ENCODE measurements around the gene LCE2A.
"Not testable (repeated sequence)": the region's sequence is repeated elsewhere in the genome, so short reads cannot be mapped to it uniquely, and the experiment has no call there.

LCE2A gene, protein sequence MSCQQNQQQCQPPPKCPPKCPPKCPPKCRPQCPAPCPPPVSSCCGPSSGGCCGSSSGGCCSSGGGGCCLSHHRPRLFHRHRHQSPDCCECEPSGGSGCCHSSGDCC

DNA sequence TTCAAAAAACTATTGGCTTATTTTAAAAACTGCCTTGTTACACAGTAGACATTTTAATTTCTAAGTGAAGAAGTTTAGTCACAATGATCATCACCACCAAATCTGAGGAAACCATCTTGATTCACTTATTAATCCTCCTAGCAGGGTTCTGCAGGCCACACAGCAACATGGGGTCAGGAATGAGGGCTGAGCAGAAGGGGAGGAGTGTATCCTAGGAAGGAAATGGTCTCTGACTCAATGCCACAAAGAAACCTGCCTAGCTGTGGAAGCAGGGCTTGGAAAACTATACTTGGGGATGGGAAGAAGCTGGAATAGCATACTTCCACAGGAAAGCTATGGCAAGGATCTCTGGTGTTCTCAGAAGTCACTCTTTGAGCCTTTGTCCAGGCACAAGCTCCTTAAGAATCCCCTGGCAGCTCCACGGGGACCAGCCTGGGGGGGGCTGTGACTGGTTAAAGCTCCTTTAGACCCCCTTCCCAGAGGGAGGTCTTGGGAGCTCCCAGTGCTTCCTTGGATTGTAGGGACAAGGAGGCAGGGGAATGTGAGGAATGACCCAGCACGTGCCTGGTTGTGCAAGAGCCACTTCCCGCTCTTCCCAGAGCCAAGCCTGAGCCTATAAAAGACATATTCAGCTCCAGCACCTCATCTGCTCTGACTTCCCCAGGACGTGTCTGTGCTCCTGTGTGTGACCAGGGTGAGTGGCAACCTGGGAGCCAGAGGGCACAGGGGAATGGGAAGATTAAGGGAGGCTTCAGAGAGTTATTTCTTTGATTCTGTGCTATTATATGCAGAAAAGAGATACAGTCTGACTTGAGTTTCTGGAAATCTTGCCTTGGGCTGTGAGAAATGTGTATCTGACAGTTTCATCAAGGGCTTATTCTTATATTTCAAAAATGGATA is at the start of gene LCE2A:
Gene LCE2A, plus strand, starts transcription at position 645 of the 900 bp plus-strand sequence. CDS start 557 bp downstream, outside the sequence.
- H3K27ac Mint-ChIP-seq: no peak within 1 kb of the TSS
- peaks cover 3% of the 10 kb centered on the region for H3K27me3 Mint-ChIP-seq
- no peaks in the 10 kb centered on the region for H3K9me3 Mint-ChIP-seq
- no peaks in the 10 kb centered on the region for H3K36me3 Mint-ChIP-seq
- no peaks in the 10 kb centered on the region for H3K4me1 Mint-ChIP-seq
- H3K4me3 Mint-ChIP-seq: no peak within 1 kb of the TSS

DNA sequence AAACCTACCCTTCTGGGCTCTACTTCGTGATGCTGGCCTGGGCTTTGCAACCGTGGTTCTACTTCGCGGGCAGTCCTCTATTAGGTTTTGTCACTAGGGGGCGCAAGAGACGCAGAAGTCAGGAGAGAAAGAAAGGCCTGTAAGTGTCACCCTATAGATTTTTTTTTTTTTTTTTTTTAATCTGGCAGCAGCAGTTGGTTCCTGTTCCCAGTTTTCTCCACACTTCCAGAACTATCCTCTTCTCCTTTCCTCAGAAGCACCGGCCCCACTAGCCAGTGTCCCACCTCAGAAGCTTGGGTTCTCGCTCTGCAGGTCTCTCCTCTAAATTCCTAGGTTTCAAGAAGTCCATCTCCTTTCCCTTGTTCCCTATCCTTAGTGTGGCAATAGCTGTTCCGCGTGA is 44.0 kb upstream of the LCE2A start:
- no peak overlapping the region for H3K27ac Mint-ChIP-seq
- no peaks in the 10 kb centered on the region for H3K36me3 Mint-ChIP-seq
- H3K9me3 Mint-ChIP-seq: no peaks in the 10 kb centered on the region
- H3K4me3 Mint-ChIP-seq: no peak overlapping the region
- peaks cover 4% of the 10 kb centered on the region for H3K27me3 Mint-ChIP-seq
- no peaks in the 10 kb centered on the region for H3K4me1 Mint-ChIP-seq

DNA sequence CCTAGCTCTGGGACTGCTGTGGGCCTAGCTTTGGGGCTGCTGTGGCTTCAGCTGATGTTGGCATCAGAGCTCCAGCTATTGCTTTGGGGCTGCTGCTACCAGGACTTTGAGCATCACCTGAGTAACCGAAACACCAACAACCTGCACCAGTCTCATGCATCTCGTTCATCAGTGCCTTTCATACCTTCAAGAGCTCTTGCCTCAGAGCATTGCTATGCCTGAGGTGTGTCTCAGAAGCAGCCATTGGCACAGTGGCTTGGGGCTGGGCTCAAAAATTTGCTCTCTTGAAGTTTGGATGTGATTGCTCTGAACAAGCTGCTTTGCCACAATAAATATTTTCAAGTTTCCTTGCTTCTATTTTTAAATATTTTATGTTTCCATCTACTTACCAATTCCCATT is 41.7 kb upstream of the LCE2A start:
- Mint-ChIP-seq H3K27me3 (peaks cover 1% of the 10 kb centered on the region), H3K4me3 (no peak overlapping the region), H3K9me3 (no peaks in the 10 kb centered on the region), H3K36me3 (no peaks in the 10 kb centered on the region), H3K4me1 (no peaks in the 10 kb centered on the region), H3K27ac (no peak overlapping the region)

DNA sequence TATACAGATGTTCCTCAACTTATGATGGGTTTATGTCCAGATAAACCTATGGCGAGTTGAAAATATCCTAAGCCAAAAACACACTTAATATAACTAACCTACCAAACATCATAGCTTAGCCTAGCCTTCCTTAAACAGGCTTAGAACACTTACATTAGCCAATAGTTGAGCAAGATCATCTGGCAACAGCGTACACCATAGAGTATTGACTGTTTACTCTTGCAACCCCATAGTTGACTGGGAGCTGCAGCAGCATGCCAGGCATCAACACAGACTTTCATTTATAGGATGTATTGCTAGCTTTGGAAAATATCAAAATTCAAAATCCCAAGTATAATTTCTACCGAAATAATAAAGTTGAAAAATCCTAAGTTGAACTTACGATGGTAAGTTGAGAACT is 40.5 kb upstream of the LCE2A start:
- Mint-ChIP-seq H3K4me1 (no peaks in the 10 kb centered on the region), H3K36me3 (no peaks in the 10 kb centered on the region), H3K9me3 (no peaks in the 10 kb centered on the region)

DNA sequence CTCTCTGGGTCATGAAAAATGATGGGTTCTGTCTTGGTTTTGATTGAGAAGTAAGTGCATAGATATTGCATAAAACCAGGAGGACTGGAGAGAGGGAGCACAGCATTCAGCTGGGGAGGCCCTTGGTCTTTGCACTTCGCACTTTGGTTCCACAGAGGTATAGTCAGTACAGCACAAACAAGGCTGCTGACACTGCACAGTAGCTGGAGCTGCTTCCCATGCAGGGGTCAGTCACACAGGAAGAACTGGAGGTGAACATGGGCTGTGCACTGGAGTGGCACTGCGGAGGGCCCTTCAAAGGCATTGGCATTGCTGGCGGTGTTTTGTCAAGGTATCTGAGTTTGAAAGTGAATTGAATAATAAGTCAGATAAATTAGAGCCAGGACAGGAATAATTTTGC is 39.5 kb upstream of the LCE2A start:
- Mint-ChIP-seq H3K9me3 (no peaks in the 10 kb centered on the region), H3K27me3 (peaks cover 6% of the 10 kb centered on the region), H3K36me3 (no peaks in the 10 kb centered on the region), H3K4me3 (no peak overlapping the region), H3K27ac (no peak overlapping the region), H3K4me1 (no peaks in the 10 kb centered on the region)

More for the DNA sequence above, 40.5 kb upstream of the LCE2A start:
- H3K27me3 Mint-ChIP-seq: peaks cover 5% of the 10 kb centered on the region
- H3K27ac Mint-ChIP-seq: no peak overlapping the region
- no peak overlapping the region for H3K4me3 Mint-ChIP-seq

DNA sequence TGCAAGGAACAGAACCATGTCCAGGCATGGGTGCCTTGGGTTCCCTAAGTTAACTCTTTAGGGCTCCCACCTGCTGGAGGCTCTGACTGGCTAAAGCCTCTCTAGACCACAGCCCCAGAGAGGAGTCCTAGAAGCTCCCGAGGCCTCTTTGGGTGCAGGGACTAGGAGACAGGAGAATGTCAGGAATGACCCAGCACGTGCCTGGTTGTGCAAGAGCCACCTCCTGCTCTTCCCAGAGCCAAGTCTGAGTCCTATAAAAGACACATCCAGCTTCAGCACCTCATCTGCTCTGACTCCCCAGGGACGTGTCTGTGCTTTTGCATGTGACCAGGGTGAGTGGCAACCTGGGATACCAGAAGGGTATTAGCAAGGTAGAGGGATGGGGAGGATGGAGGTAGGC is 35.0 kb upstream of the LCE2A start, which contains the start of gene LCE2D:
Gene LCE2D, plus strand, starts transcription at position 283 of the 400 bp plus-strand sequence. CDS start 726 bp downstream, outside the sequence.
- H3K4me1 Mint-ChIP-seq: no peaks in the 10 kb centered on the region
- peaks cover 7% of the 10 kb centered on the region for H3K27me3 Mint-ChIP-seq
- no peak within 1 kb of the TSS for H3K4me3 Mint-ChIP-seq
- H3K9me3 Mint-ChIP-seq: no peaks in the 10 kb centered on the region
- H3K27ac Mint-ChIP-seq: no peak within 1 kb of the TSS
- H3K36me3 Mint-ChIP-seq: no peaks in the 10 kb centered on the region

DNA sequence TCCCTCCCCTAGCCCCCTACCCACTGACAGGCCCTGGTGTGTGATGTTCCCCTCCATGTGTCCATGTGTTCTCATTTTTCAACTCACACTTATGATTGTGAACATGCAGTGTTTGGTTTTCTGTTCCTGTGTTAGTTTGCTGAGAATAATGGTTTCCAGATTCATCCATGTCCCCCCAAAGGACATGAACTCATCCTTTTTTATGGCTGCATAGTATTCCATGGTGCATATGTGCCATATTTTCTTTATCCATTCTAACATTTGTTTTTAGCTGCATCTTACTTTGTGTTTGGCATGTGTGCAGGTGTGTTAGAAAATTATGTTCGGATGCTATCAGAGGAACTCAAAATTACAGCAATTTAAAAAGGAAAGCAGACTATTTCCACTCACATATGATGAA is 32.0 kb upstream of the LCE2A start:
- H3K36me3 Mint-ChIP-seq: not testable (repeated sequence)

DNA sequence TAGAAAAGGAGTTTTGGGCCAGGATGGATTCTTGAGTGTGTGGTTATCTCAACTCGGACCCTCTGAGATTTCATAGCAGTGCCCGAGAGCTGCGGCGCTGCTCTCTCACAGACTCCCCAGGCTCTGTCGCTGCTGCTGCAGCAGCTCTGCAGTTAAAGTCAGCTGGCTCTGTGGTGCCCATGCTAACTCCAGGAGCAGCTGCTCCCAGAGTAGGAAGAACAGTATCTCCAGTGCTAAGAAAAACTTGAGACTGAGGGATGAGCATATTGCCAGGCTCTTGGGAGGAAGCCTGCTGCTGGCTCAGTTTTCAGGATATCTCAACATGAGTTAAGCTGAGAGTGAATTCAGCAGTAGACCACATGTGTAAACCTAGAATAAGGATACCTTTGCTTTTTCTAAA is 30.5 kb upstream of the LCE2A start:
- no peaks in the 10 kb centered on the region for H3K36me3 Mint-ChIP-seq
- peaks cover 13% of the 10 kb centered on the region for H3K27me3 Mint-ChIP-seq
- H3K4me1 Mint-ChIP-seq: no peaks in the 10 kb centered on the region
- no peak overlapping the region for H3K27ac Mint-ChIP-seq
- H3K9me3 Mint-ChIP-seq: no peaks in the 10 kb centered on the region
- H3K4me3 Mint-ChIP-seq: no peak overlapping the region

More for the DNA sequence above, 32.0 kb upstream of the LCE2A start:
- peaks cover 14% of the 10 kb centered on the region for H3K27me3 Mint-ChIP-seq
- not testable (repeated sequence) for H3K27ac Mint-ChIP-seq, H3K9me3 Mint-ChIP-seq, H3K4me1 Mint-ChIP-seq, H3K4me3 Mint-ChIP-seq

DNA sequence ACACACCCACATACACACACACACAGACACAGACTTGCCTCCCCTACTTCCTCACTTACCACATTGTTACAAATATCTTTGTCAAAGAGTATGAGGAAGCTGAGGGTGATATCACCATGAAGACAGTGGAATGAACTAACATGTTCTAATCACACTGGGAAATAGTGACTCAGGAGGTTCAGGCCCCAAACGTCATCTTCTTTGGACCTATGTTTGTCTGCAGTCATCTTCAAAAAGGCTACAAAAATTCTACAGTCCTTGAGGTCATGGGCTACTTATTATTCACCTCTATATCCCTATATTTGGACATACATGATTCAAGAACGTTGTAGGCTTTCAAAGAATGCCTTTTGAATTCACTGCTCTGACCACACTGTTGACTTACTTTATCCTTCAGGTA is 25.1 kb upstream of the LCE2A start:
- no peaks in the 10 kb centered on the region for H3K9me3 Mint-ChIP-seq
- H3K4me1 Mint-ChIP-seq: no peaks in the 10 kb centered on the region
- H3K36me3 Mint-ChIP-seq: no peaks in the 10 kb centered on the region
- peaks cover 14% of the 10 kb centered on the region for H3K27me3 Mint-ChIP-seq
- H3K27ac Mint-ChIP-seq: no peak overlapping the region
- no peak overlapping the region for H3K4me3 Mint-ChIP-seq

DNA sequence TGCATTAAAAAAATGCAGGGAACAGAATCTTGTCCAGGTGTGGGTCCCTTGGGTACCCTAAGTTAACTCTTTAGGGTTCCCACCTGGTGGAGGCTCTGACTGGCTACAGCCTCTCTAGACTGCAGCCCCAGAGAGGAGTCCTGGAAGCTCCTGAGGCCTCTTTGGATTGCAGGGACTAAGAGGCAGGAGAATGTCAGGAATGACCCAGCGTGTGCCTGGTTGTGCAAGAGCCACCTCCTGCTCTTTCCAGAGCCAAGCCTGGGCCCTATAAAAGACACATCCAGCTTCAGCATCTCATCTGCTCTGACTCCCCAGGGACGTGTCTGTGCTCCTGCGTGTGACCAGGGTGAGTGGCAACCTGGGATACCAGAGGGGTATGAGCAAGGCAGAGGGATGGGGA is 23.2 kb upstream of the LCE2A start, which contains the start of gene LCE2C:
Gene LCE2C, plus strand, starts transcription at position 297 of the 400 bp plus-strand sequence. CDS start 737 bp downstream, outside the sequence.
- H3K9me3 Mint-ChIP-seq, H3K4me1 Mint-ChIP-seq, H3K36me3 Mint-ChIP-seq, H3K4me3 Mint-ChIP-seq, H3K27ac Mint-ChIP-seq: not testable (repeated sequence)
- peaks cover 16% of the 10 kb centered on the region for H3K27me3 Mint-ChIP-seq

DNA sequence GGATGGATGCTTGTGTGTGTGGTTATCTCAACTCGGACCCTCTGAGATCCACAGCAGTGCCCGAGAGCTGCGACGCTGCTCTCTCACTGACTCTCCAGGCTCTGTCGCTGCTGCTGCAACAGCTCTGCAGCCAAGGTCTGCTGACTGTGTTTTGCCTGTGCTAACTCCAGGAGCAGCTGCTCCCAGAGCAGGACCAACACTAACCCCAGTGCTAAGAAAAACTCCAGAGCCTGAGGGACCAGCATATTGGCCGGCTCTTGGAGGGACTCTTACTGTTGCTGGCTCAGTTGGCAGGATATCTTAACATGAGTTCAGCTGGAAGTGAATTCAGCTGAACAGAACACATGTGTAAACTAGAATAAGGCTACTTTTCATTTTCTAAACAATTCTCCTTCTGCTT is 18.7 kb upstream of the LCE2A start:
- Mint-ChIP-seq H3K27ac (no peak overlapping the region), H3K4me3 (no peak overlapping the region), H3K27me3 (peaks cover 18% of the 10 kb centered on the region), H3K4me1 (no peaks in the 10 kb centered on the region), H3K9me3 (no peaks in the 10 kb centered on the region), H3K36me3 (no peaks in the 10 kb centered on the region)

DNA sequence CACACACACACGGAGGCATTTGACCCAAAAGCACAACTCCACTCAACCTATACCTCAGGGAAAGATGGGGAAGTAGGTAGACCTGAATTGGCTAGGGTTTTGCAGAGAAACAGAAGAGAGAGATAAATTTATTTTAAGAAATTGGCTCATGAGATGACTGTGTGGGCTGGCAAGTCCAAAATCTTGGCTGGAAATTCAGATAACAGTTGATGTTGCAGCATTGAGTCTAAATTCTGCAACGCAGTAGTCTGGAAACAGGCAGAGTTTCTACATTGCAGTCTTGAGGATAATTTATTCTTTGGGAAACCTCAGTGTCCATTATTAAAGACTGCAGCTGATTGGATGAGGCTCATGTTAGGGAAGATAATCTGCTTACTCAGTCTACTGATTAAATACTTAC is 16.5 kb upstream of the LCE2A start:
- no peaks in the 10 kb centered on the region for H3K36me3 Mint-ChIP-seq
- H3K27me3 Mint-ChIP-seq: peaks cover 16% of the 10 kb centered on the region
- no peaks in the 10 kb centered on the region for H3K4me1 Mint-ChIP-seq
- H3K27ac Mint-ChIP-seq: no peak overlapping the region
- H3K9me3 Mint-ChIP-seq: no peaks in the 10 kb centered on the region
- no peak overlapping the region for H3K4me3 Mint-ChIP-seq

DNA sequence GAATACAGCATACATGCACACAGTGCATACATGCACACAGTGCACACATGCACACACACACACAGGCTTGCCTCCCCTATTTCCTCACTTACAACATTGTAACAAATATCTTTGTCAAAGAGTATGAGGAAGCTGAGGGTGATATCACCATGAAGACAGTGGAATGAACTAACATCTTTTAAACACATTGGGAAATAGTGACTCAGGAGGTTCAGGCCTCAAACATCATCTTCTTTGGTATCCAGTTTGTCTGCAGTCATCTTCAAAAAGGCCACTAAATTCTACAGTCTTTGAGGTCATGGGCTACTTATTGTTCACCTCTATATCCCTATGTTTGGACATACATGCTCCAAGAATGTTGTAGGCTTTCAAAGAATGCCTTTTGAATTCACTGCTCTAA is 14.3 kb upstream of the LCE2A start:
- Mint-ChIP-seq H3K4me3 (no peak overlapping the region), H3K27ac (no peak overlapping the region), H3K4me1 (no peaks in the 10 kb centered on the region), H3K36me3 (no peaks in the 10 kb centered on the region), H3K9me3 (no peaks in the 10 kb centered on the region), H3K27me3 (peaks cover 19% of the 10 kb centered on the region)

DNA sequence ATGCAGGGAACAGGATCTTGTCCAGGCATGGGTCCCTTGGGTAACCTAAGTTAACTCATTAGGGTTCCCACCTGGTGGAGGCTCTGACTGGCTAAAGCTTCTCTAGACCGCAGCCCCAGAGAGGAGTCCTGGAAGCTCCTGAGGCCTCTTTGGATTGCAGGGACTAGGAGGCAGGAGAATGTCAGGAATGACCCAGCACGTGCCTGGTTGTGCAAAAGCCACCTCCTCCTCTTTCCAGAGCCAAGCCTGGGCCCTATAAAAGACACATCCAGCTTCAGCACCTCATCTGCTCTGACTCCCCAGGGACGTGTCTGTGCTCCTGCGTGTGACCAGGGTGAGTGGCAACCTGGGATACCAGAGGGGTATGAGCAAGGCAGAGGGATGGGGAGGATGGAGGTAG is 12.3 kb upstream of the LCE2A start, which contains the start of gene LCE2B:
Gene LCE2B, plus strand, starts transcription at position 301 of the 400 bp plus-strand sequence. CDS start 721 bp downstream, outside the sequence.
- H3K36me3 Mint-ChIP-seq, H3K27ac Mint-ChIP-seq, H3K4me1 Mint-ChIP-seq, H3K9me3 Mint-ChIP-seq, H3K4me3 Mint-ChIP-seq: not testable (repeated sequence)
- H3K27me3 Mint-ChIP-seq: peaks cover 29% of the 10 kb centered on the region

DNA sequence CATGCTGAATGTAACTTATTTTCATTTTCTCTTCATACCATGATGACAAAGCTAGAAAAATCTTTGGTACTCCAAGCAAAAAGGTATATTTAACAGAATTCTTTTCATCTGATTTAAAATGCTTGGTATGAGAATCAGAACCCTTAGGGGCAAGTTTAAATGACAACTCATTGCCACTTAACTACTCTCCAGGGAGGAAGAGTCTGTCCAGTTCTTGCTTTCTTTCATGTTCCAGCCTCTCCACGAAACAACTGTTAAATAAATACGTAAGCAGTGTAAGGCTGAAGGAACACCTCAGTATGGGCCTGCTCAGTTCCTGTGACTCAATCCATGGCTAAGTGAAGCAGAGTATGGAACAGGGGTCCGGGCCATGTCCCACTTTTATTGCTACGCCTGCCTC is 1.6 kb downstream of the LCE2A start:
- H3K27me3 Mint-ChIP-seq: peaks cover 7% of the 10 kb centered on the region
- no peak overlapping the region for H3K27ac Mint-ChIP-seq
- peaks cover 5% of the 10 kb centered on the region for H3K9me3 Mint-ChIP-seq
- H3K4me3 Mint-ChIP-seq: no peak overlapping the region
- no peaks in the 10 kb centered on the region for H3K4me1 Mint-ChIP-seq
- H3K36me3 Mint-ChIP-seq: no peaks in the 10 kb centered on the region

DNA sequence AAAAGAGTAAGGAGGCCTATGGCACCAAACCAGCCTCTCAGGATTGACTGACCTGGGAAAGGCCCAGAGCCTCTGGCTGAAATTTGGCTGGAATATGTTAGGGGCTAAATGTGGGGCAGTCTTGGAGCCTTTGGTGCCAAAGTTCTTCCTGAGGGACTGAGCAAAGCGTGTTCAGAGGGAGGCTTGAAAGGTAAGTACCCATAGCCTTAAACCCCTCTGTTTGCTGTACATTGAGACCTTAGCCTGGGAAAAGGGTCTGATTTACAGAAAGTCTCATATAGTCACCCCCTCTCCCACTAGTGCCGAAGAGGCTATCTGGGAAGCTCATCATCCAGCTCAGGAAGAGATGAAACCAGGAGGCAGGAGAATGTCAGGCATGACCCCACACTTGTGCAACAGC is 9.7 kb downstream of the LCE2A start, which contains the start of gene LCE4A:
Gene LCE4A, plus strand, starts transcription at position 301 of the 400 bp plus-strand sequence. CDS start 916 bp downstream, outside the sequence.
- Mint-ChIP-seq H3K9me3 (peaks cover 5% of the 10 kb centered on the region), H3K4me3 (no peak within 1 kb of the TSS), H3K27ac (no peak within 1 kb of the TSS), H3K27me3 (peaks cover 16% of the 10 kb centered on the region), H3K36me3 (no peaks in the 10 kb centered on the region), H3K4me1 (no peaks in the 10 kb centered on the region)
